Epidermal melanocyte (primary cell): ENCODE measurements around the gene XRCC5.
A peak's percentile ranks its signal among the peaks of the same experiment; 100 is the strongest.
"Not testable (repeated sequence)": the region's sequence is repeated elsewhere in the genome, so short reads cannot be mapped to it uniquely, and the experiment has no call there.

ENCODE experiments used
- DNase-seq: peaks from one replicate; pipeline ENCODE4 v3.0.0; 2011; ENCODE audit warnings: low spot score; ENCODE audit not compliant: insufficient read length

XRCC5 gene

GRCh38 chr2:216108967-216109921 is at the start of gene XRCC5:
Gene XRCC5 (plus strand): TSS chr2:216109348. CDS start chr2:216109437, 89 bp downstream.
- DNase-seq: peak; percentile 49

GRCh38 chr2:216064014-216064630 is 45.0 kb upstream of the XRCC5 start:
- DNase-seq: no peak

- no peak for DNase-seq
These were observed 44.5 kb upstream of the XRCC5 start for GRCh38 chr2:216064665-216065064.

- no peak for DNase-seq
These were observed 42.9 kb upstream of the XRCC5 start for GRCh38 chr2:216066230-216066629.

GRCh38 chr2:216069028-216069427 is 40.1 kb upstream of the XRCC5 start:
- no peak for DNase-seq

- no peak for DNase-seq
These were observed 39.0 kb upstream of the XRCC5 start for GRCh38 chr2:216070195-216070594.

GRCh38 chr2:216071111-216071851 is 37.9 kb upstream of the XRCC5 start:
- no peak for DNase-seq

GRCh38 chr2:216072473-216072872 is 36.7 kb upstream of the XRCC5 start:
- no peak for DNase-seq

- no peak for DNase-seq
These were observed 35.4 kb upstream of the XRCC5 start for GRCh38 chr2:216073773-216074172.

GRCh38 chr2:216074380-216074779 is 34.8 kb upstream of the XRCC5 start:
- no peak for DNase-seq

- DNase-seq: no peak
These were observed 34.4 kb upstream of the XRCC5 start for GRCh38 chr2:216074794-216075193.

- DNase-seq: no peak
These were observed 33.4 kb upstream of the XRCC5 start for GRCh38 chr2:216075510-216076485.

GRCh38 chr2:216078776-216079175 is 30.4 kb upstream of the XRCC5 start:
- DNase-seq: no peak

GRCh38 chr2:216080048-216080447 is 29.1 kb upstream of the XRCC5 start:
- DNase-seq: not testable (repeated sequence)

- DNase-seq: no peak
These were observed 28.1 kb upstream of the XRCC5 start for GRCh38 chr2:216081012-216081411.

GRCh38 chr2:216081487-216082116 is 27.5 kb upstream of the XRCC5 start, which contains the start of the genes PECR and TMEM169:
Gene PECR (minus strand): TSS chr2:216081809. CDS start chr2:216081741, 68 bp downstream.
Gene TMEM169 (plus strand): TSS chr2:216081919. CDS start chr2:216095964, 14,045 bp downstream.
- DNase-seq: peak; percentile 73

GRCh38 chr2:216082117-216082711 is 26.9 kb upstream of the XRCC5 start:
- no peak for DNase-seq

GRCh38 chr2:216082805-216083204 is 26.3 kb upstream of the XRCC5 start:
- DNase-seq: no peak

GRCh38 chr2:216083464-216084281 is 25.5 kb upstream of the XRCC5 start:
- DNase-seq: no peak
